K562 (cell line): ENCODE data around the gene EML1. TPM values are rescaled to one million over a fixed set of nuclear protein-coding genes. Genes with fewer than 3 reads are reported as not detected.

ENCODE experiments used
- ATAC-seq: fragments of 200-7000 bp; cut with Tn5 transposase; 3 replicates; pipeline ENCODE4 v1.9.1; 2020; ENCODE audit warnings: moderate library complexity
- BruUV-seq: library from RNA; stranded (reverse); fragments of 400-500 nt; replicated peaks from 2 replicates; lab custom pipeline; 2021; lab: Mats Ljungman, UMichigan
- CTCF ChIA-PET: fragments of 300-600 bp; formaldehyde crosslinking; extraction: SDS; loops from one replicate; lab custom pipeline; 2021; ENCODE audit warnings: low intra/inter-chr PET ratio; lab: Yijun Ruan, JAX
- POLR2A ChIA-PET: fragments of 300-600, 350-650 bp; sonication (Branson Sonifier 250); formaldehyde crosslinking; extraction: SDS; loops from one replicate; lab custom pipeline; 2021; ENCODE audit warnings: antibody characterized with exemption, inconsistent platforms; lab: Yijun Ruan, JAX
- DNase-seq, 4 experiments: peaks; one replicate each; pipeline versions ENCODE4 v3.0.0 to v3.0.0-alpha.2; 2011 to 2018; ENCODE audit warnings: low spot score in 3 of 4, mixed read lengths in 3 of 4; ENCODE audit errors: extremely low read depth in 1 of 4
- FAIRE-seq: peaks from 2 replicates; lab custom pipeline; 2011; peaks lifted over from hg19 to GRCh38; lab: Jason Lieb, UNC
- H2AFZ ChIP-seq: 2 replicates; pipeline ENCODE4 v1.6.0; 2011; ENCODE audit warnings: low read depth, low read length, control low read depth, inconsistent platforms
- H3K27ac ChIP-seq: fragments of 200-600 bp; 3 replicates; pipeline ENCODE4 v1.8.0; 2011; ENCODE audit warnings: low read depth, mild to moderate bottlenecking, control low read depth, inconsistent platforms, low read length, moderate library complexity, mixed read lengths; ENCODE audit errors: extremely low read depth
- H3K27me3 ChIP-seq, 2 experiments: fragments of 300-600 bp in 1 of 2; 2 replicates in 1 of 2; 3 replicates in 1 of 2; pipeline versions ENCODE4 v1.6.0 to v1.8.0; 2011; ENCODE audit warnings: inconsistent platforms in 2 of 2, low read length in 2 of 2, mild to moderate bottlenecking in 1 of 2, mixed read lengths in 1 of 2, moderate library complexity in 1 of 2; ENCODE audit not compliant: control insufficient read depth in 2 of 2, insufficient read depth in 2 of 2
- H3K36me3 ChIP-seq: fragments of 300-600 bp; 3 replicates; pipeline ENCODE4 v1.8.0; 2011; ENCODE audit warnings: mild to moderate bottlenecking, low read length, inconsistent platforms; ENCODE audit not compliant: control insufficient read depth, insufficient read depth
- H3K4me1 ChIP-seq, 2 experiments: fragments of 200-600 bp in 1 of 2; replicated peaks in 1 of 2; 2 replicates in 1 of 2; 3 replicates in 1 of 2; pipeline versions ENCODE4 v1.5.1 to v1.8.0; 2011; ENCODE audit warnings: inconsistent platforms in 2 of 2, low read length in 2 of 2, mild to moderate bottlenecking in 1 of 2, mixed read lengths in 1 of 2, moderate library complexity in 1 of 2; ENCODE audit not compliant: control insufficient read depth in 2 of 2, insufficient read depth in 2 of 2
- H3K4me2 ChIP-seq: 2 replicates; pipeline ENCODE4 v1.6.1; 2011; ENCODE audit warnings: low read length, control low read depth, inconsistent platforms, mixed read lengths; ENCODE audit not compliant: insufficient read depth
- H3K4me3 ChIP-seq: fragments of 200-600 bp; sonication (generic), shearing (Covaris generic); 2 replicates; pipeline ENCODE4 v1.5.1; 2016; ENCODE audit warnings: control low read depth, inconsistent platforms
- H3K79me2 ChIP-seq: fragments of 200-600 bp; 3 replicates; pipeline ENCODE4 v1.8.0; 2011; ENCODE audit warnings: low read length, inconsistent platforms; ENCODE audit not compliant: control insufficient read depth, insufficient read depth
- H3K9ac ChIP-seq, 2 experiments: 2 replicates each; pipeline versions ENCODE4 v1.6.0 to v1.6.1; 2011; ENCODE audit warnings: low read depth in 2 of 2, low read length in 2 of 2, control low read depth in 1 of 2, inconsistent platforms in 1 of 2, mild to moderate bottlenecking in 1 of 2, mixed read lengths in 1 of 2; ENCODE audit not compliant: insufficient read depth in 1 of 2
- H3K9me1 ChIP-seq: one replicate; pipeline ENCODE4 v1.6.0; 2011; ENCODE audit warnings: inconsistent platforms, mild to moderate bottlenecking, low read length, moderate library complexity; ENCODE audit not compliant: control insufficient read depth, insufficient read depth
- H3K9me3 ChIP-seq: replicated peaks from 2 replicates; pipeline ENCODE4 v1.5.1; 2011; ENCODE audit warnings: low read depth, low read length, inconsistent platforms; ENCODE audit not compliant: control insufficient read depth, insufficient read depth
- H4K20me1 ChIP-seq: replicated peaks from 2 replicates; pipeline ENCODE4 v1.6.1; 2011; ENCODE audit warnings: low read length, inconsistent platforms, mixed read lengths; ENCODE audit not compliant: control insufficient read depth, insufficient read depth
- FIP1L1 ChIP-seq: fragments of 200-400 bp; formaldehyde crosslinking; IDR thresholded peaks from 2 replicates; pipeline ENCODE4 v1.6.1; 2018; ENCODE audit warnings: mild to moderate bottlenecking, low read depth, low read length; ENCODE audit not compliant: poor library complexity, severe bottlenecking
- GATAD2B ChIP-seq: fragments of 450-650 bp; IDR thresholded peaks from 2 replicates; pipeline ENCODE4 v1.6.1; 2017; ENCODE audit warnings: mild to moderate bottlenecking, borderline replicate concordance
- NCOR1 ChIP-seq: fragments of 450-650 bp; IDR thresholded peaks from 2 replicates; pipeline ENCODE4 v1.6.1; 2016; ENCODE audit warnings: mild to moderate bottlenecking, moderate library complexity
- NFE2 ChIP-seq: IDR thresholded peaks from 2 replicates; pipeline ENCODE4 v1.6.1; 2014; ENCODE audit warnings: antibody characterized with exemption, low read depth
- NONO ChIP-seq, 2 experiments: fragments of 200-400 bp in 1 of 2; fragments of 450-650 bp in 1 of 2; formaldehyde crosslinking in 1 of 2; IDR thresholded peaks; 2 replicates each; pipeline ENCODE4 v1.6.1; 2017; ENCODE audit warnings: low read depth in 2 of 2, mild to moderate bottlenecking in 2 of 2, moderate library complexity in 2 of 2, low read length in 1 of 2
- POLR2H ChIP-seq: IDR thresholded peaks from 2 replicates; pipeline ENCODE4 v1.6.1; 2016; ENCODE audit warnings: missing genetic modification characterization, low read depth, mild to moderate bottlenecking, control low read depth, missing compliant biosample characterization, moderate library complexity
- RBM15 ChIP-seq: fragments of 200-400 bp; formaldehyde crosslinking; IDR thresholded peaks from 2 replicates; pipeline ENCODE4 v1.6.1; 2018; ENCODE audit warnings: mild to moderate bottlenecking, low read length, moderate library complexity; ENCODE audit not compliant: insufficient read depth
- ZNF217 ChIP-seq: sonication (generic); formaldehyde crosslinking; IDR thresholded peaks from 2 replicates; pipeline ENCODE4 v1.8.0; 2022; ENCODE audit warnings: mild to moderate bottlenecking, missing genetic modification reagents
- ZNF23 ChIP-seq: fragments of 250-450 bp; sonication (Bioruptor Pico); IDR thresholded peaks from 2 replicates; pipeline ENCODE4 v1.4.0; 2020; ENCODE audit warnings: mild to moderate bottlenecking
- WGBS: fragments of 100-300 bp; shearing (Covaris generic); methylation state at CpG from one replicate; pipeline ENCODE4 v1.1.6; 2016; ENCODE audit warnings: low coverage, mixed read lengths; ENCODE audit not compliant: insufficient coverage; ENCODE audit errors: missing lambda C conversion rate; 5-methylcytosine and 5-hydroxymethylcytosine counted together
- in situ Hi-C: fragments of 300-500 bp; cut with MboI; formaldehyde crosslinking; loops from 4 replicates; pipeline ENCODE4 v1.15.0; 2018; ENCODE audit warnings: inconsistent platforms, mixed read lengths
- intact Hi-C: fragments of 100-400 bp; cut with micrococcal nuclease; formaldehyde crosslinking; loops from 2 replicates; pipeline ENCODE4 v1.14.2; 2022
- polyA plus RNA-seq, 8 experiments: library from polyadenylated mRNA; depleted of rRNA in 4 of 8; stranded (reverse) in 5 of 8; unstranded in 3 of 8; fragments of >200 nt; fragmentation: Nextera tagmentation in 2 of 8; fragmentation: Illumina TruSeq in 1 of 8; extraction: Ambion mirVana in 2 of 8; extraction: Trizol in 1 of 8; gene quantifications; 2 replicates each; pipeline versions ENCODE4 v1.2.1 to v1.2.3, GENCODE V29; 2011 to 2014; ENCODE audit warnings: inconsistent platforms in 1 of 8, missing spikeins in 1 of 8
- total RNA-seq, 7 experiments: library from RNA; depleted of rRNA in 6 of 7; stranded (reverse); fragments of >200 nt in 6 of 7; fragmentation: Illumina TruSeq in 2 of 7; extraction: Trizol in 2 of 7; gene quantifications; 2 replicates each; pipeline versions ENCODE4 v1.2.1 to v1.2.3, GENCODE V29; 2011 to 2021; ENCODE audit warnings: low replicate concordance in 1 of 7

The EML1 gene
- total and polyA plus RNA-seq, 9 of the 15 experiments (the other 6 are each of a cell fraction or from before 2014, with no cell fraction given) = 0.01 to 0.35 (median 0.07) TPM; not detected in 2

GRCh38 chr14:99789581-99789980 is 3.6 kb upstream of the EML1 start:
- intact Hi-C loops (no loop called here), in situ Hi-C loops (no loop called here)
- H3K36me3 ChIP-seq = no peaks in the 10 kb centered on the region
- H3K79me2 ChIP-seq = no peaks in the 10 kb centered on the region
- no TSS peak for BruUV-seq
- peaks cover 0 to 14% of the 10 kb centered on the region in 2 experiments; a peak in 3 of 5 replicates for H3K4me1 ChIP-seq
- CTCF ChIA-PET = no interaction called here
- H3K9me3 ChIP-seq = no peaks in the 10 kb centered on the region
- no peak overlapping the region for H3K9ac ChIP-seq
- H2AFZ ChIP-seq = no peak overlapping the region
- H3K4me3 ChIP-seq = no peak overlapping the region
- H3K27ac ChIP-seq = no peak overlapping the region
- H3K27me3 ChIP-seq = peaks cover 4 to 10% of the 10 kb centered on the region in 2 experiments; a peak in 3 of 5 replicates
- TF ChIP-seq ZNF23 (CRISPR knock-in tag) (no peak), POLR2H (tag) (no peak), NCOR1 (no peak), NONO (IDR thresholded peaks at IDR 0.05; ENCODE audit: low read depth in 2 of 2, low read length in 1 of 2) (no peak), ZNF217 (no peak), GATAD2B (no peak), NFE2 (no peak), RBM15 (no peak), FIP1L1 (no peak)
- H4K20me1 ChIP-seq = no peaks in the 10 kb centered on the region
- ATAC-seq (no peak), FAIRE-seq (no peak), DNase-seq (no peak)
- no peak overlapping the region for H3K4me2 ChIP-seq
- WGBS = 0% methylated on average over 2 of the region's 2 CpGs
- no peaks in the 10 kb centered on the region for H3K9me1 ChIP-seq
- POLR2A ChIA-PET = no interaction called here
